Stimulated activated effector memory CD8-positive, alpha-beta T cell treated with anti-CD3 and anti-CD28 coated beads, Interleukin-12 subunit alpha, Interleukin-12 subunit beta, amount 100 ng/mL, for 72 hours (primary cell): Measurements from ENCODE around the gene CFAP46.

ENCODE experiments used
- ATAC-seq: fragments of 150-1000 bp; cut with Tn5 transposase; 2 replicates; pipeline ENCODE4 v1.10.0; 2021
- DNase-seq, 2 donors: peaks; one replicate each; pipeline ENCODE4 v3.0.0; 2021 to 2022; ENCODE audit warnings: low spot score in 2 of 2
- H3K27ac Mint-ChIP-seq: one replicate; pipeline ENCODE4 v1.8.0; 2022; ENCODE audit warnings: mild to moderate bottlenecking, mixed read lengths
- H3K36me3 Mint-ChIP-seq: one replicate; pipeline ENCODE4 v1.8.0; 2022; ENCODE audit warnings: mild to moderate bottlenecking, mixed read lengths
- H3K4me1 Mint-ChIP-seq: one replicate; pipeline ENCODE4 v1.8.0; 2022; ENCODE audit warnings: mixed read lengths
- H3K4me3 Mint-ChIP-seq: one replicate; pipeline ENCODE4 v1.8.0; 2022; ENCODE audit warnings: mild to moderate bottlenecking, mixed read lengths
- H3K9me3 Mint-ChIP-seq: one replicate; pipeline ENCODE4 v1.8.0; 2022; ENCODE audit warnings: mixed read lengths

CFAP46 gene

DNA sequence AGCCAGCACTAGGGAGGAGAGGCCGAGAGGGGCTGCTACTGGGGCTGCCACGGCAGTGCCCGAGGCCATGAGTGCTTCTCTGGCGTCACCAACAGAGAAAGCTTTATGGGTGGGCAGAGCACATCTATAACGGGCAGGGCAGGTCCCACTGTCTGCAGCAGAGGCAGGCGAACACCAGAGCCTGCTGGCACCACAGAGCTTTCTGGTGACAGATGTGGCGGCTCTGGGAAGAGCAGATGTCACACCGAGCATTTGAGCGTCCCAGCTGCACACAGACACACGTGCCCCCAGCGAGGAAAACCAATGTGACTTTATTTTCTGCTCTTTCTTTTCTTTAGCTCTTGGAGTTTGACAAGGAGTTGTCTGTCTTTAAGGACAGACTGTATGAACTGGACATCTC, 176.9 kb downstream of the CFAP46 start:
- no peak for DNase-seq
- Mint-ChIP-seq H3K27ac (no peak overlapping the region), H3K4me1 (peaks cover 5% of the 10 kb centered on the region), H3K36me3 (no peaks in the 10 kb centered on the region), H3K9me3 (no peaks in the 10 kb centered on the region), H3K4me3 (no peak overlapping the region)
- no peak for ATAC-seq

DNA sequence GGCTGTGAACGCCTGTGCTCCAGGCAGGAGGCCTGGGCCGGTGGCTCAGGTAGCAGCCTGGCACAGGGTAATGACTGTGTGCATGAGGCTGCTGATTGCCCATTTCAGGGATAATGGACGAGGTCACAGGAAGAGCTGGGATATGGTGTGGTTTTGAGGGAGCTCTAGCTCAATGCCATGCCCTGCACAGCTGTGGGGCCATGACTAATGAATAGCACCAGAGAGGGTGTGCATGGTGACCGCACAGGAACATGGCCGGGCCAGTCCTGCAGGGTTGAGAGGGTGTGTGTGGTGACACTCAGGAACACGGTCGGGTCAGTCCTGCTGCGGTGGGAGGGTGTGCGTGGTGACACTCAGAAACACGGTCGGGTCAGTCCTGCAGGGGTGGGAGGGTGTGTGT, 178.3 kb downstream of the CFAP46 start:
- DNase-seq (no peak), ATAC-seq (no peak)
- H3K4me3 Mint-ChIP-seq: no peak overlapping the region
- no peaks in the 10 kb centered on the region for H3K36me3 Mint-ChIP-seq
- no peaks in the 10 kb centered on the region for H3K9me3 Mint-ChIP-seq
- H3K27ac Mint-ChIP-seq: peak overlapping the region; percentile 78
- peaks cover 5% of the 10 kb centered on the region for H3K4me1 Mint-ChIP-seq

DNA sequence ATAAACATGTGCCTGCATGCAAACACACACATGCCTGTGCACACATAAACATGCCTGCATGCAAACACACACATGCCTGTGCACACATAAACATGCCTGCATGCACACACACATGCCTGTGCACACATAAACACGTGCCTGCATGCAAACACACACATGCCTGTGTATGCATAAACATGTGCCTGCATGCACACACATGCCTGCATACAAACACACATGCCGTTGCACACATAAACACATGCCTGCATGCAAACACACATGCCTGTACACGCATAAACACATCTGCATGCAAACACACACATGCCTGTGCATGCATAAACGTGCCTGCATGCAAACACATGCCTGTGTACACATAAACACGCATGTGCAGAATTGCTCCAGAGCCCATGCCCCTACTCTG, 178.8 kb downstream of the CFAP46 start:
- Mint-ChIP-seq H3K27ac (no peak overlapping the region), H3K4me3 (no peak overlapping the region), H3K4me1 (peaks cover 5% of the 10 kb centered on the region), H3K36me3 (no peaks in the 10 kb centered on the region), H3K9me3 (no peaks in the 10 kb centered on the region)
- DNase-seq (no peak), ATAC-seq (no peak)

DNA sequence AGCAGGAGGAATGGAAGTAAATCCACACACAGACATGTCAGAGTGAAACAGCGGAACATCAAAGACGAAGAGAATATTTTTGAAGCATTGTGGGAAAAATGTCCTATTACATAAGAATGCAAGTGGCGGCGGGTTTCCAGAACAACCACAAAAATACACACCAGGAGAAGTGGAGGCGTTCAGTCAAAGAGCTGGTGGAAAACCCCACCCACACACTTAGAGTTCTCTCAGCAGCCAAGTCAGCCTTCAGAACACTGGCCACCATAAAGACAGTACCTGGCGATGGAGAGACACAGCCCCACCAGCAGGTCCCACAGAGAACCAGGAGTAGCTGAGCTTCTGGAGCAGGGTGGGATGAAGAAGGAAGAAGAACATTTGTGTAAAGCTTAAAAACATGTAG, 180.1 kb downstream of the CFAP46 start:
- Mint-ChIP-seq H3K9me3 (no peaks in the 10 kb centered on the region), H3K4me3 (no peak overlapping the region), H3K4me1 (peaks cover 5% of the 10 kb centered on the region), H3K36me3 (no peaks in the 10 kb centered on the region), H3K27ac (no peak overlapping the region)
- ATAC-seq (no peak), DNase-seq (no peak)

DNA sequence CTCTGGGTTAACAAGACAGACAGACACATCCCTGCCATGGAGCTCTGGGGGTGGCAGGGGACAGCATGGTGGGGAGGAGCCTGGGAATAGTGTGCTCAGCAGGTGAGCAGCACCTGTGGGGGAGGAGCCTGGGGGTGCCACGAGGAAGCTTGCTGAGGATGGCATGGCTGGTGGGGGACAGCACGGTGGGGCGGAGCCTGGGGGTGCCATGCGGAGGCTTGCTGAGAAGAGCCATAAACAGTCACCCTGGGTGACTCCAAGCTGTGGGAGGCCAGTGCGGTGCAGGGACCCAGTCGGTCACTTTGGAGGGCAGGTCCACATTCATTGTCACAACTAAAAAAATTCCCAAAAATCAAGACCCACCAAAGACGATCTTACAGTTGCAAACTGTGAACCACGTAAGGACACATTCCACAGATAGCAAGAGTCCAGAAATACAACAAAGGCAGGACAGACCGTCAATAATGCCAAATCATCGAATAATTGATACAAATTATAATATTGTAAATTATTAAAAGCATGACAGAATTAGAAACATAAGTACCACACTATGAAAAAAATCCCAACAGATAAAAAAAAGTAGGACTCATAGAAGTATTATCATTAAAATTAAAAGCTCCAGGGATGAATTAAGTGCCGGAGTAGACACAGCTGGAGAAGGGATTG, 180.8 kb downstream of the CFAP46 start:
- DNase-seq (no peak), ATAC-seq (no peak)
- Mint-ChIP-seq H3K4me1 (peaks cover 5% of the 10 kb centered on the region), H3K27ac (no peak overlapping the region), H3K4me3 (no peak overlapping the region), H3K36me3 (no peaks in the 10 kb centered on the region), H3K9me3 (no peaks in the 10 kb centered on the region)

DNA sequence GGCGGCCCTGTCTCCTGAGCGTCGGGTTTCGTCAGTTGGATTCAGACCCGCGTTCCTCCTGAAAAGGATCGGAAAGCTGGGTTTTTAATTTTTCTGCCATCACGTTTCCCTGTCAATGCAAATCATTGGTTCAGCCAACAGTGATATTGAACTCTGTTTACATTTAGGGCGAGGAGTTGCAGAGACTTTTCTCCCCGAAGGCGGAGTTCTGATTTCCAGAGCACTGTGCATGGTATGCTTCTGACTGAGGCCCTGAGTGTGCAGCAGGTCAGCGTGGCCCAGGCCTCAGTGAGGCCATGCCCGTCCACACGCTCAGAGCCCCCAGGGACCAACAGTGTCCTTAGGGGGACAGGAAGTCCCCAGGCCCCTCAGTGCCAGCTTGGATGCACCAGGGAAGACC, 183.5 kb downstream of the CFAP46 start:
- Mint-ChIP-seq H3K4me3 (no peak overlapping the region), H3K4me1 (peaks cover under 1% of the 10 kb centered on the region), H3K27ac (no peak overlapping the region), H3K9me3 (no peaks in the 10 kb centered on the region), H3K36me3 (peaks cover 6% of the 10 kb centered on the region)
- DNase-seq (no peak), ATAC-seq (no peak)
